HT1080 (cell line): ENCODE results near the gene DRC3. TPM values are rescaled to one million over a fixed set of nuclear protein-coding genes. Genes with fewer than 3 reads are reported as not detected.
A peak's percentile ranks its signal among the peaks of the same experiment; 100 is the strongest.
"Not testable (repeated sequence)": the region's sequence is repeated elsewhere in the genome, so short reads cannot be mapped to it uniquely, and the experiment has no call there.

Experiments used
- DNase-seq: peaks from one replicate; pipeline ENCODE4 v3.0.0-alpha.2; 2015; ENCODE audit warnings: low read depth
- total RNA-seq: library from RNA; depleted of rRNA; stranded (reverse); fragments of >200 nt; shearing (Covaris generic); gene quantifications from 2 replicates; pipeline ENCODE4 v1.2.3, GENCODE V29; 2014

The DRC3 gene
- total RNA-seq, 1 experiment from 2014 or later: 0.47 TPM

GRCh38 chr17:17940441-17940911 lies 32.2 kb upstream of the DRC3 start:
- no peak for DNase-seq

DNA sequence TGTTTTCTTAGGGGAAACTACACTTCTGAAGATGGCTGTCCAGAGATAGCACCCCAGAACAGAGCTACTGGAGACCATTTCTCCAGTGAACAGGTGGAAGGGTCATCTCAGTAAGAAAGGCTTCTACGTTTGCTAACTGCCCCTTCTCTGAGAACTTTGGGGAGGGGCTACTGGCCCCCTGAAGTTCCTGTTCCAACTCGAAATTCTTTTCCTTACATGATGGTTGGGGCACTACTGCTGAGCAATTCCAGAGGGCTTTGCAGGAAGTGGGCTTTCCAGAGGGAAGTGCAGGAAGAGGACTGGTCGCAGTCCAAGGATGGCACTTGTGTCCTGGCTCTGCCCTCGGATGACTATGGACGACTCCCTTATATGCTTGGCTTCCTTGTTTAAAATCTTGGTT lies 31.6 kb upstream of the DRC3 start:
- no peak for DNase-seq

GRCh38 chr17:17942846-17943245 lies 29.8 kb upstream of the DRC3 start:
- no peak for DNase-seq

DNA sequence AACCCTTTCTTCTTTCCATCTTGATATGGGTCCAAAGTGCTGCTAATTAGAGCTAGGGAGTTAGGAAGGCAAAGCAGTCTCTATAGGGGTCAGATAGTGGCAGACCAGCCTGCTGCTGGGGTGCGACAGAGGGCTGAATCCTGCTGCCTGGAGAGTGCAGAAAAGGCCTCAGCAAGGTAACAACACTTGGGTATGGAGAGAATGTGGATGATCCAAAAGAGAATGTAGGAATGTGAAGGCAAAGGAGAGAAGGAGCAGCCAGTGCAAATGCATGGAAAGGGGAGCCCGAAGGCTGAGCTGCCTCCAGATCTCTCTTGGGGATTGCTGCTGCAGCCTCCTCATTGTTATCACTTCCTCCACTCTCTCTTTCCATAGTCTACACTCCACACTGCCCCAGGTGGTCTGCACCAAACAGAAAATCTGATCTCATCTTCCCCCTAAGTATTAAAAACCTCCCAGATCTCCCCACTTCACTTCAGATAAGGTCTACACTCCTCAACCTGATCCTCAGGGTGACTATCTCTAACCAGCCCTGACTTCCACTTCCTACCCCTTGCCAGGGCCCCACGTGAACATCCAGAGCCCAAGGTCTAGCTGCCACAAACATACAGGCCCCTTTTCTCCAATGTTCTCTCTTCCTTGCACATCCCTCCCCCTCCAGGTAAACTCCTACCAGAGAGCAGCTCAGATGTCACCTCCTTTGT lies 29.2 kb upstream of the DRC3 start:
- DNase-seq: no peak

- DNase-seq: no peak
Observed at GRCh38 chr17:17944242-17944641, 28.4 kb upstream of the DRC3 start.

- no peak for DNase-seq
Observed at GRCh38 chr17:17944743-17945142, 27.9 kb upstream of the DRC3 start.

- DNase-seq: no peak
Observed at GRCh38 chr17:17946093-17946492, 26.6 kb upstream of the DRC3 start.

DNA sequence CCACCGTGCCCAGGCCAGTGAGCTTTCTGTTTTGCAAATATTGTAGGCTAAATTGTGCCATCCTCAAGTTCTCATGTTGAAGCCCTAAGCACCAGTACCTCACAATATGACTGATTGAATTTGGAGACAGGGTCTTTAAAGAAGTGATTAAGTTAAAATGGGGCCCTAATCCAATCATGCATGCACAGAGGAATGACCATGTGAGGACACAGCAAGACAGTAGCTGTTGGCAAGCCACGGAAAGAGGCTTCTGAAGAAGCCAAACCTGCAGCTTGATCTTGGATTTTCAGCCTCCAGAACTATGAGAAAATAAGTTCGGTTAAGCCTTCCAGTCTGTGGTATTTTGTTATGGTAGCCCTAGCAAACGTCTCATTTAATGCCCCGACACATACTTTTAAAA lies 25.4 kb upstream of the DRC3 start:
- no peak for DNase-seq

GRCh38 chr17:17947966-17948365 lies 24.7 kb upstream of the DRC3 start:
- DNase-seq: no peak

DNA sequence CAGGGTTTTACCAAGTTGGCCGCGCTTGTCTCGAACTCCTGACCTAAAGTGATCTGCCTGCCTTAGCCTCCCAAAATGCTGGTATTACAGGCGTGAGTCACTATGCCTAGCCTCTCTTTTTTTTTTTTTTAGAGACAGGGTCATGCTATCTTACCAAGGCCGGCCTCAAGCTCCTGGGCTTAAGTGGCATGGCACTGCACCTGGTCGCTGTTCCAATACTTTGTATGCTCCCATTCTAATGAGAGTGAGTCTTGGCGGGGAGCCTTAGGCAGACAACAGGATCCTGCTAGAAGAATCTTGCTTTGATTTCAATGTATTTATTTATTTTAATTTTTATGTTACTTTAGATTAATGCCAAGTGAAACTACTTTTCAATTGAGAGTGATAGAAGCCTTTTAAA lies 22.3 kb upstream of the DRC3 start:
- no peak for DNase-seq

DNA sequence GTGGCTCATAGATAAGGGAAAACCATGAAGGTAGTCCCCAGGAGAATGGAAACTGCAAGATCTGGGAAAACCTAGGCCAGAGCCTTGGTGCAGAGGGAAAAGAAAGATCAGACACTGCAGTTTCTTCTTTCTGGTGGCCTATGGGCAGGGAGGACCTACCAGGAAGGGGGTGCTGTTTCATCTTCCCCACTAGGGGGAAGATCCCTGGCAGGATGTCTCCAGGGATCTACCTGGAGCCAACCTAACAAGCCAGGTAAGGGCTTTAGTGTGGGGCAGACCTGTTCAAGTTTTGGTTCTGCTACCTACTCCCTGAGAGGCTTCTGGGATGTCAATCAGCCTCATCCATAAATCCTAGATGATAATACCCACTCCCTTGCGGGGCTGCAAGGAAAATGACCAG lies 21.9 kb upstream of the DRC3 start:
- no peak for DNase-seq

DNA sequence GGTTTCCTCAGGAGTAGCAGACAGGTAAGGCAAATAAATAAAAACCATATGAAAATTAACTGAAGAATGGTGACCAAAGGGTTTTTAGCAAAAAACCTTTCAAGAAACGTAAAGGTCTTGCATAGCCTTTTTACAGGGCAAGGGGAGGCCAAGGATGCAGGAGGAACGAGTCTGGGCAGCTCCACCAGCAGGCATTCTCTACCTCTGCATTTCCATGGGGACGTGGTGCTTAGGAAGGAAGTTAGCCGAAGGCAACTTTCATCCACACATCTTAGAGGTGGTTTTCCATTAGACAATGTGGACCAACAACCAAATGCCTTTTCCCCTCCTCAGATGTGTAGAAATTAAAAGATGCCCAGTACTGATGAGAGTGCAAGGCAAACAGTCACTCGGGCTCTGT lies 21.1 kb upstream of the DRC3 start:
- DNase-seq: no peak

DNA sequence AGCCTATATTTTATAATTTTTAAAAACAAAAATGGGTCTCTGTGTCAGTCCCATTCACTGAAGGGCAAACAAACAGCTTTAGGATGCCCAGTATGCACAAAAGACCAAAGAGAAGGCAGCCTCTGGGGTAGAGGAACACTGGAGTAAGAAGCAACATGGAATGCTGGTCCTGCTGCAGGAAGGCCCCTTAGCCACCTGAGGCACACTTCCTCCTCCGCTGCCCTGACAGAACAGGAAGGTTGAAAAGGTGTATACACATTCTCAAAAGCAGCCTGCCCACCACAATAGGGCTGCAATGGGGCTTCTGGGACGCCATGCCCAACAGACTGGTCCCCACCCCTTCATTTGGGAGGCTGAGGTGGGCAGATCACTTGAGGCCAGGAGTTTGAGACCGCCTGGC lies 20.0 kb upstream of the DRC3 start:
- DNase-seq: no peak

GRCh38 chr17:17954079-17954478 lies 18.6 kb upstream of the DRC3 start:
- no peak for DNase-seq

DNA sequence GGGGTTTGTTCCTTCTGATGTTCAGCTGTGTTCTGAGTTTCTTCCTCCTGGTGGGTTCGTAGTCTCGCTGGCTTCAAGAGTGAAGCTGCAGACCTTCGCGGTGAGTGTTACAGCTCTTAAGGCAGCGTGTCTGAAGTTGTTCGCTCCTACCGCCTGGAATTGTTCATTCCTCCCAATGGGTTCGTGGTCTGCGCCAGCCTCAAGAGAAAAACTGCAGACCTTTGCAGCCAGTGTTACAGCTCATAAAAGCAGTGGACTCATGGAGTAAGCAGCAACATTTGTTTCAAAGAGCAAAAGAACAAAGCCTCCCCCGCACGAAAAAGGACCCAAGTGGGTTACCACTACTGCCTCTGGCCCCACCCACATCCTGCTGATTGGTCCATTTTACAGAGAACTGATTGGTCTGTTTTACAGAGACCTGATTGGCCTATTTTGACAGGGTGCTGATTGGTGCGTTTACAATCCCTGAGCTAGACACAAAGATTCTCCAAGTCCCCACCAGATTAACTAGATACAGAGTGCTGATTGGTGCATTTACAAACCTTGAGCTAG lies 16.8 kb upstream of the DRC3 start:
- not testable (repeated sequence) for DNase-seq

GRCh38 chr17:17957584-17957916 lies 15.1 kb upstream of the DRC3 start:
- peak; percentile 66 for DNase-seq

- no peak for DNase-seq
Observed at GRCh38 chr17:17958982-17959381, 13.7 kb upstream of the DRC3 start.

- DNase-seq: peak; percentile 41
Observed at GRCh38 chr17:17959520-17960361, 12.9 kb upstream of the DRC3 start.

- no peak for DNase-seq
Observed at GRCh38 chr17:17960500-17961030, 12.1 kb upstream of the DRC3 start.

- DNase-seq: no peak
Observed at GRCh38 chr17:17963066-17963465, 9.6 kb upstream of the DRC3 start.

DNA sequence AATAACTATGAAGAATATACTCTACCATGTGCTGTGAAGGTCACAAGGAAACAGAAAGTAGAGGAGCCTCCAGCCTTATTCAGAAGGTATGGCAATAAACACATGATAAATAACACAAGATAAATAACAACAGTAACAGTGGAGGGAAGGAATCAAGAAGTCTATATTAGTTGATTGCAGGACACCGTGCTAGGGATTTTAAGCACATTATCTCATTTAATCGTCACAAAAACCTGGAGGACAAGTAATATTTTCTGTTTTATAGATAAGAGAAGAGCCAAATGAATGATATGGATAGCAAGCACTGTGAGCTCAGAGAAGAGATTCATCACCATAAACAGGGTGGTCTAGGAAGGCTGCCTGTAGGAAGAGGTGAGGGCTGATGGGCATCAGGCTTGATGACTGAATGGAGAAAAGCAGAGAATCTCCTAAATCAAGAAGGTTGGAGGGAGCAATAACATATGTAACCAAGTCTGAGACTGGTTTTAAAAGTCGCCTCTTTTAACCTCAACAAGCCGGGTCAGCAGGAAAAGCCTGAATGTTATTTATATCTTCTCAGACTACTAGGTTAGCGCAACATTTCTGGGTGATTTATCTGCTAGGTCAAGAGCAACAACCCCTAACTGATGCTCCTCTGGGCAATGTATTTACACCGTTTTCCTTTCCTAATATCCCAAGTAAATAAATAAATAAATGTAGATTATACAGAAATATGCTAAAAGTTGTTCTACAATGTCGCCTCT lies 8.8 kb upstream of the DRC3 start:
- DNase-seq: no peak

GRCh38 chr17:17964710-17965109 lies 8.0 kb upstream of the DRC3 start:
- no peak for DNase-seq
